AG04450 (cell line): ENCODE measurements around the gene UGT1A1. TPM values are rescaled to one million over a fixed set of nuclear protein-coding genes. Genes with fewer than 3 reads are reported as not detected.
"Not testable (repeated sequence)": the region's sequence is repeated elsewhere in the genome, so short reads cannot be mapped to it uniquely, and the experiment has no call there.

Experiments
- CTCF ChIA-PET: fragments of 300-600, 350-600 bp; formaldehyde crosslinking; extraction: SDS; loops from one replicate; lab custom pipeline; 2022; ENCODE audit warnings: antibody characterized with exemption, inconsistent platforms; lab: Charles Lee
- POLR2A ChIA-PET: fragments of 350-600 bp; formaldehyde crosslinking; extraction: SDS; loops from one replicate; lab custom pipeline; 2021; ENCODE audit warnings: antibody characterized with exemption, inconsistent platforms; lab: Yijun Ruan, JAX
- DNase-seq: peaks from one replicate; pipeline ENCODE4 v3.0.0-alpha.2; 2011; ENCODE audit warnings: low read depth, low spot score
- H3K27ac ChIP-seq: one replicate; pipeline ENCODE4 v1.5.1; 2012; ENCODE audit warnings: low read depth, low read length, control low read depth
- H3K27me3 ChIP-seq: one replicate; pipeline ENCODE4 v1.6.0; 2012; ENCODE audit warnings: low read length; ENCODE audit not compliant: control insufficient read depth, insufficient read depth
- H3K4me3 ChIP-seq: 2 replicates; pipeline ENCODE4 v1.5.1; 2011; ENCODE audit warnings: mild to moderate bottlenecking, low read depth, low read length, control low read depth
- H3K9me3 ChIP-seq: 2 replicates; pipeline ENCODE4 v1.5.1; 2012; ENCODE audit warnings: low read length; ENCODE audit not compliant: control insufficient read depth, insufficient read depth
- CTCF ChIP-seq: IDR thresholded peaks from 2 replicates; pipeline ENCODE4 v1.5.1; 2011; ENCODE audit warnings: low read depth, low read length, control low read depth, inconsistent platforms
- polyA plus RNA-seq: library from polyadenylated mRNA; depleted of rRNA; stranded (reverse); fragments of >200 nt; gene quantifications from 2 replicates; pipeline ENCODE4 v1.2.3, GENCODE V29; 2011

The UGT1A1 gene
- polyA plus RNA-seq, 1 experiment: not detected

- Histone ChIP-seq H3K9me3 (no peaks in the 10 kb centered on the region), H3K27me3 (peaks cover 6% of the 10 kb centered on the region), H3K4me3 (no peak overlapping the region), H3K27ac (no peak overlapping the region)
- no peak for TF ChIP-seq CTCF
- no peak for DNase-seq
- ChIA-PET CTCF (interaction anchor here (1.8 kb wide), 1 partner anchor 265 kb away, joined by 5 read pairs; no protein-coding TSS in a partner anchor), POLR2A (no interaction called here)
Observed at GRCh38 chr2:233714121-233714520, 45.9 kb upstream of the UGT1A1 start.

- peaks cover 6% of the 10 kb centered on the region for H3K27me3 ChIP-seq
- no peak within 1 kb of the TSS for H3K4me3 ChIP-seq
- ChIA-PET CTCF (no interaction called here), POLR2A (no interaction called here)
- H3K27ac ChIP-seq: no peak within 1 kb of the TSS
- H3K9me3 ChIP-seq: no peaks in the 10 kb centered on the region
- no peak for TF ChIP-seq CTCF
- DNase-seq: no peak
Observed at GRCh38 chr2:233718552-233718951, 41.5 kb upstream of the UGT1A1 start, which contains the start of gene UGT1A4. UGT1A4 (plus strand) TSS chr2:233718736; CDS start chr2:233718821, 85 bp downstream.

- DNase-seq: no peak
- ChIA-PET POLR2A (no interaction called here), CTCF (no interaction called here)
- no peaks in the 10 kb centered on the region; the same call in 1 of the 2 replicates for H3K9me3 ChIP-seq
- no peak for TF ChIP-seq CTCF
- H3K27ac ChIP-seq: no peak within 1 kb of the TSS
- H3K4me3 ChIP-seq: no peak within 1 kb of the TSS
- peaks cover 2% of the 10 kb centered on the region for H3K27me3 ChIP-seq
Observed at GRCh38 chr2:233728723-233729301, 31.3 kb upstream of the UGT1A1 start, which contains the start of gene UGT1A3. UGT1A3 (plus strand) TSS chr2:233729042; CDS start chr2:233729127, 85 bp downstream.

- CTCF ChIA-PET: interaction anchor here (1.2 kb wide), 1 partner anchor 25 kb away, joined by 3 read pairs; the partner anchor contains the start of gene UGT1A5
- H3K27ac ChIP-seq, DNase-seq, H3K9me3 ChIP-seq, H3K4me3 ChIP-seq, POLR2A ChIA-PET: not testable (repeated sequence)
- peaks cover 13% of the 10 kb centered on the region for H3K27me3 ChIP-seq
Observed at GRCh38 chr2:233736868-233737653, 23.0 kb upstream of the UGT1A1 start.

- Histone ChIP-seq H3K9me3 (peaks cover 5% of the 10 kb centered on the region; the same call in 1 of the 2 replicates), H3K27ac (no peak overlapping the region), H3K27me3 (peaks cover 15% of the 10 kb centered on the region), H3K4me3 (no peak overlapping the region)
- CTCF ChIA-PET: no interaction called here
- no peak for TF ChIP-seq CTCF
- DNase-seq: no peak
- POLR2A ChIA-PET: no interaction called here
Observed at GRCh38 chr2:233740870-233741269, 19.2 kb upstream of the UGT1A1 start.
